Spleen (tissue), 11 donors: ENCODE measurements around the gene PDGFA. TPM values are rescaled to one million over a fixed set of nuclear protein-coding genes. Genes with fewer than 3 reads are reported as not detected.

Experiments used
- DNase-seq: peaks from one replicate; pipeline ENCODE4 v3.0.0-alpha.2; 2020
- H3K27ac ChIP-seq, 8 donors: fragments of 200-600 bp; sonication (generic) in 7 of 8; 1 replicate in 4 of 8; 2 replicates in 4 of 8; pipeline versions ENCODE4 v1.5.0 to v1.8.0; 2016 to 2021; ENCODE audit warnings: inconsistent platforms in 4 of 8, mild to moderate bottlenecking in 4 of 8, moderate library complexity in 1 of 8
- H3K27me3 ChIP-seq, 7 donors: fragments of 200-600 bp; sonication (generic) in 6 of 7; replicated peaks in 1 of 7; 1 replicate in 4 of 7; 2 replicates in 3 of 7; pipeline versions ENCODE4 v1.5.0 to v1.8.0; 2016 to 2021; ENCODE audit warnings: inconsistent platforms in 3 of 7, mild to moderate bottlenecking in 1 of 7
- H3K36me3 ChIP-seq, 6 donors: fragments of 200-600 bp; sonication (generic) in 5 of 6; 1 replicate in 4 of 6; 2 replicates in 2 of 6; pipeline versions ENCODE4 v1.5.0 to v1.8.0; 2016 to 2021; ENCODE audit warnings: inconsistent platforms in 2 of 6
- H3K4me1 ChIP-seq, 6 donors: fragments of 200-600 bp; sonication (generic) in 5 of 6; 1 replicate in 3 of 6; 2 replicates in 3 of 6; pipeline versions ENCODE4 v1.5.0 to v1.8.0; 2016 to 2021; ENCODE audit warnings: inconsistent platforms in 3 of 6
- H3K4me3 ChIP-seq, 8 donors: fragments of 200-600 bp; sonication (generic) in 7 of 8; 1 replicate in 4 of 8; 2 replicates in 4 of 8; pipeline versions ENCODE4 v1.5.0 to v1.8.0; 2016 to 2021; ENCODE audit warnings: inconsistent platforms in 4 of 8, mild to moderate bottlenecking in 4 of 8, moderate library complexity in 2 of 8
- H3K9me3 ChIP-seq, 8 donors: fragments of 200-600 bp; sonication (generic) in 7 of 8; 1 replicate in 4 of 8; 2 replicates in 4 of 8; pipeline versions ENCODE4 v1.5.0 to v1.8.0; 2016 to 2021; ENCODE audit warnings: inconsistent platforms in 4 of 8
- CTCF ChIP-seq, 11 experiments: fragments of 200-600 bp in 7 of 11; fragments of 450-650 bp in 4 of 11; sonication (generic) in 4 of 11; IDR thresholded peaks in 8 of 11; conservative IDR thresholded peaks in 3 of 11; 1 replicate in 7 of 11; 2 replicates in 4 of 11; pipeline versions ENCODE4 v1.4.0 to v1.8.0; 2016 to 2021; ENCODE audit warnings: antibody characterized with exemption in 11 of 11, inconsistent platforms in 4 of 11, mild to moderate bottlenecking in 1 of 11
- POLR2A ChIP-seq, 3 donors: fragments of 450-650 bp; IDR thresholded peaks; one replicate each; pipeline ENCODE4 v1.5.1; 2017; ENCODE audit warnings: antibody characterized with exemption in 3 of 3, mild to moderate bottlenecking in 1 of 3
- POLR2AphosphoS5 ChIP-seq, 3 donors: sonication (generic); formaldehyde crosslinking; IDR thresholded peaks; one replicate each; pipeline ENCODE4 v1.5.1; 2017; ENCODE audit warnings: antibody characterized with exemption in 3 of 3
- WGBS, 5 donors: extraction: QIAGEN DNeasy Blood & Tissue Kit in 3 of 5; methylation state at CpG; one replicate each; pipeline versions ENCODE4 v1.1.5 to v1.1.7; 2013 to 2018; 5-methylcytosine and 5-hydroxymethylcytosine counted together
- intact Hi-C: fragments of 100-400 bp; cut with DNase I; formaldehyde crosslinking; loops from one replicate; pipeline ENCODE4 v1.15.0; 2023; ENCODE audit warnings: low total_unique reads
- polyA plus RNA-seq, 3 donors: library from polyadenylated mRNA; stranded (reverse); fragments of 200-250 nt; gene quantifications; one replicate each; pipeline ENCODE4 v1.2.1, GENCODE V29; 2013
- total RNA-seq, 7 donors: library from RNA; depleted of rRNA in 3 of 7; stranded (reverse); fragments of >200 nt in 3 of 7; fragmentation: NEBNext Ultra II Directional in 4 of 7; extraction: Animal tissue kit (Norgen Biotek cat#: 25700) in 4 of 7; gene quantifications; one replicate each; pipeline versions ENCODE4 v1.1.0 to v1.2.1, GENCODE V29; 2016 to 2021
- donor health status: healthy with polysubstance abuse.
- donor health status: DM: no; HTN: no; CAD: no; lungs with moderate emphysema.
- donor health status: DM: no; HTN: no; CAD: no.
- donor health status: Bipolar disorder and iron deficiency.
- donor health status: healthy.
- donor health status: DM: no; HTN: no; CAD: no.
- donor health status: DM: yes; HTN: yes; CAD: no.

PDGFA gene
- total and polyA plus RNA-seq, 10 donors, result 6.1 to 49.5 (median 19.9) TPM

- intact Hi-C loops, result no loop called here
These were observed 12.9 kb upstream of the PDGFA start for GRCh38 chr7:532379-533143.

GRCh38 chr7:531777-532176 lies 12.1 kb upstream of the PDGFA start:
- H3K4me3 ChIP-seq, result no peak overlapping the region
- intact Hi-C loops, result no loop called here
- TF ChIP-seq CTCF (IDR thresholded peaks at IDR 0.05 in 8 of 11, conservative IDR thresholded peaks at IDR 0.05 in 3 of 11) (no peak), POLR2AphosphoS5 (IDR thresholded peaks at IDR 0.05) (no peak), POLR2A (IDR thresholded peaks at IDR 0.05) (no peak)
- H3K36me3 ChIP-seq, result no peaks in the 10 kb centered on the region
- no peak overlapping the region for H3K27ac ChIP-seq
- H3K9me3 ChIP-seq, result peaks cover 0 to under 1% (median 0%) of the 10 kb centered on the region in 8 donors
- H3K4me1 ChIP-seq, result peaks cover 0 to 4% (median 1%) of the 10 kb centered on the region in 6 donors
- peaks cover 0 to 5% (median 0%) of the 10 kb centered on the region in 7 donors for H3K27me3 ChIP-seq
- WGBS, 5 donors, result 51 to 77% (median 55%) methylated on average over 9 to 10 of the region's 10 CpGs
- DNase-seq, result no peak

More at GRCh38 chr7:532379-533143, 12.9 kb upstream of the PDGFA start:
- no peak for TF ChIP-seq CTCF (IDR thresholded peaks at IDR 0.05 in 8 of 11, conservative IDR thresholded peaks at IDR 0.05 in 3 of 11)
- no peak for TF ChIP-seq POLR2A (IDR thresholded peaks at IDR 0.05)
- TF ChIP-seq POLR2AphosphoS5 (IDR thresholded peaks at IDR 0.05), result no peak
- Histone ChIP-seq H3K36me3 (no peaks in the 10 kb centered on the region), H3K4me1 (peaks cover 0 to 8% (median 1%) of the 10 kb centered on the region in 6 donors), H3K27me3 (peaks cover 0 to 5% (median 0%) of the 10 kb centered on the region in 7 donors), H3K9me3 (peaks cover 0 to 4% (median 0%) of the 10 kb centered on the region in 8 donors), H3K27ac (no peak overlapping the region), H3K4me3 (no peak overlapping the region)
- no peak for DNase-seq
- 78 to 90% (median 84%) methylated on average over 12 to 15 of the region's 15 CpGs for WGBS, 5 donors

GRCh38 chr7:528451-528850 lies 8.8 kb upstream of the PDGFA start:
- peaks cover 0 to 7% (median 0%) of the 10 kb centered on the region in 7 donors for H3K27me3 ChIP-seq
- intact Hi-C loops, result no loop called here
- peaks cover 0 to 19% (median 2%) of the 10 kb centered on the region in 6 donors for H3K4me1 ChIP-seq
- H3K4me3 ChIP-seq, result no peak overlapping the region
- DNase-seq, result no peak
- no peaks in the 10 kb centered on the region for H3K36me3 ChIP-seq
- no peaks in the 10 kb centered on the region for H3K9me3 ChIP-seq
- no peak overlapping the region for H3K27ac ChIP-seq
- WGBS, 5 donors, result 90 to 96% (median 92%) methylated on average over 2 of the region's 2 CpGs
- TF ChIP-seq POLR2A (IDR thresholded peaks at IDR 0.05) (no peak), CTCF (IDR thresholded peaks at IDR 0.05 in 8 of 11, conservative IDR thresholded peaks at IDR 0.05 in 3 of 11) (no peak), POLR2AphosphoS5 (IDR thresholded peaks at IDR 0.05) (no peak)

- intact Hi-C loops, result no loop called here
- Histone ChIP-seq H3K36me3 (no peaks in the 10 kb centered on the region), H3K4me1 (peaks cover 3 to 27% (median 9%) of the 10 kb centered on the region in 6 donors), H3K9me3 (no peaks in the 10 kb centered on the region), H3K27me3 (peaks cover 0 to 15% (median 4%) of the 10 kb centered on the region in 7 donors), H3K4me3 (no peak overlapping the region), H3K27ac (no peak overlapping the region)
- DNase-seq, result no peak
- TF ChIP-seq POLR2A (IDR thresholded peaks at IDR 0.05) (no peak), POLR2AphosphoS5 (IDR thresholded peaks at IDR 0.05) (no peak), CTCF (IDR thresholded peaks at IDR 0.05 in 8 of 11, conservative IDR thresholded peaks at IDR 0.05 in 3 of 11) (no peak)
- WGBS, 5 donors, result 85 to 95% (median 92%) methylated on average over 4 of the region's 4 CpGs
These were observed 8.1 kb upstream of the PDGFA start for GRCh38 chr7:527723-528122.
